Osteocyte (in vitro differentiated cells): Measurements from ENCODE around the gene HSD17B13. TPM values are rescaled to one million over a fixed set of nuclear protein-coding genes. Genes with fewer than 3 reads are reported as not detected.
A peak's percentile ranks its signal among the peaks of the same experiment; 100 is the strongest.

ENCODE experiments used
- DNase-seq: peaks from one replicate; pipeline ENCODE4 v3.0.0; 2021; ENCODE audit warnings: mixed read lengths; ENCODE audit not compliant: unreplicated experiment; ENCODE audit errors: extremely low spot score
- H3K27ac Mint-ChIP-seq: one replicate; pipeline ENCODE4 v1.8.0; 2021; ENCODE audit warnings: mild to moderate bottlenecking, mixed read lengths; ENCODE audit not compliant: unreplicated experiment
- H3K27me3 Mint-ChIP-seq: one replicate; pipeline ENCODE4 v1.8.0; 2021; ENCODE audit warnings: mixed read lengths; ENCODE audit not compliant: unreplicated experiment
- H3K36me3 Mint-ChIP-seq: one replicate; pipeline ENCODE4 v1.8.0; 2021; ENCODE audit warnings: mixed read lengths; ENCODE audit not compliant: unreplicated experiment
- H3K4me1 Mint-ChIP-seq: one replicate; pipeline ENCODE4 v1.8.0; 2021; ENCODE audit warnings: mixed read lengths; ENCODE audit not compliant: unreplicated experiment
- H3K4me3 Mint-ChIP-seq: one replicate; pipeline ENCODE4 v1.8.0; 2021; ENCODE audit warnings: mild to moderate bottlenecking, moderate library complexity, mixed read lengths; ENCODE audit not compliant: unreplicated experiment
- H3K9me3 Mint-ChIP-seq: one replicate; pipeline ENCODE4 v1.8.0; 2021; ENCODE audit warnings: mixed read lengths; ENCODE audit not compliant: unreplicated experiment
- total RNA-seq: library from RNA; stranded (reverse); gene quantifications from 2 replicates; pipeline ENCODE4 v1.2.1, GENCODE V29; 2021
- TF ChIP-seq, protein P1 (sequence below): fragments of 200-600 bp; sonication (generic); IDR thresholded peaks from 2 replicates; pipeline ENCODE4 v1.5.0; 2021; ENCODE audit warnings: antibody characterized with exemption, mild to moderate bottlenecking, moderate library complexity

Gene HSD17B13
- total RNA-seq, 1 donor from 2014 or later = not detected

DNA sequence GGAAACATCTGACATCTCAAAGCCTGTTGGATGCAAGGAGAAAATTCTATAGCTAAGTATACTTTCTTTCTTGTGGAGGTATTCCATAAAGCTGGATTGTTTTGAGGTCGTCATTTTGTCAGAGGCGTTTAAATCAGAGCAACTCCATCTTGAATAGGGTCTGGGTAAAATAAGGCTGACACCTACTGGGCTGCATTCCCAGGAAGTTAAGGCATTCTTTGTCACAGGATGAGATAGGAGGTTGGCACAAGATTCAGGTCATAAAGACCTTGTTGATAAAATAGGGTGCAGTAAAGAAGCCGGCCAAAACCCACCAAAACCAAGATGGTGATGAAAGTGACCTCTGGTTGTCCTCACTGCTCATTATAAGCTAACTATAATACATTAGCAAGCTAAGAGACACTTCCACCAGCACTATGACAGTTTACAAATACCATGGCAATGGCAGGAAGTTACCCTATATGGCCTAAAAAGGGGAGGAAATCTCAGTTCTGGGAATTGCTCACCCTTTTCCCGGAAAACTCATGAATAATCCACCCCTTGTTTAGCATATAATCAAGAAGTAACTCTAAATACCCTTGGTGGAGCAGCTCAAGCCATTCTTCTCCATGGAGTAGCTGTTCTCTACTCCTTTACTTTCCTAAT is 11.9 kb downstream of the HSD17B13 start:
- no peaks in the 10 kb centered on the region for H3K36me3 Mint-ChIP-seq
- no peaks in the 10 kb centered on the region for H3K9me3 Mint-ChIP-seq
- H3K4me1 Mint-ChIP-seq = peaks cover 8% of the 10 kb centered on the region
- H3K27ac Mint-ChIP-seq = no peak overlapping the region
- H3K27me3 Mint-ChIP-seq = no peaks in the 10 kb centered on the region
- H3K4me3 Mint-ChIP-seq = no peak overlapping the region
- TF ChIP-seq, protein P1, sequence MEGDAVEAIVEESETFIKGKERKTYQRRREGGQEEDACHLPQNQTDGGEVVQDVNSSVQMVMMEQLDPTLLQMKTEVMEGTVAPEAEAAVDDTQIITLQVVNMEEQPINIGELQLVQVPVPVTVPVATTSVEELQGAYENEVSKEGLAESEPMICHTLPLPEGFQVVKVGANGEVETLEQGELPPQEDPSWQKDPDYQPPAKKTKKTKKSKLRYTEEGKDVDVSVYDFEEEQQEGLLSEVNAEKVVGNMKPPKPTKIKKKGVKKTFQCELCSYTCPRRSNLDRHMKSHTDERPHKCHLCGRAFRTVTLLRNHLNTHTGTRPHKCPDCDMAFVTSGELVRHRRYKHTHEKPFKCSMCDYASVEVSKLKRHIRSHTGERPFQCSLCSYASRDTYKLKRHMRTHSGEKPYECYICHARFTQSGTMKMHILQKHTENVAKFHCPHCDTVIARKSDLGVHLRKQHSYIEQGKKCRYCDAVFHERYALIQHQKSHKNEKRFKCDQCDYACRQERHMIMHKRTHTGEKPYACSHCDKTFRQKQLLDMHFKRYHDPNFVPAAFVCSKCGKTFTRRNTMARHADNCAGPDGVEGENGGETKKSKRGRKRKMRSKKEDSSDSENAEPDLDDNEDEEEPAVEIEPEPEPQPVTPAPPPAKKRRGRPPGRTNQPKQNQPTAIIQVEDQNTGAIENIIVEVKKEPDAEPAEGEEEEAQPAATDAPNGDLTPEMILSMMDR = no peak
- no peak for DNase-seq

DNA sequence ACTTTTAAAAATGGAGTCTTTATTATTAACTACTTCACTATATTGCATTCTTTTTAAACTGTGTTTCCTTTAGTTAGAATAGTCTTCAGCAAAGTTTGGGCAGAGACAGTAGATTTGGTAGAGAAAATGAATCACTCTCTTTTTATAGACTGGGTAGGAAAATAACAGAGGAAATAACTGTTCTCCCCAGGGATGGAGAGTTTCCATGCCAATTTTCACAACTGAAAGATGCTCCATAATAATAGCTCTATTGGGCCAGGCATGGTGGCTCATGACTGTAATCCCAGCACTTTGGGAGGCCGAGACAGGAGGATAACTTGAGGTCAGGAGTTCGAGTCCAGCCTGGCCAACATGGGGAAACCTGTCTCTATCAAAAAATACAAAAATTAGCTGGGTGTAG is 13.1 kb downstream of the HSD17B13 start:
- Mint-ChIP-seq H3K4me3 (no peak overlapping the region), H3K36me3 (no peaks in the 10 kb centered on the region), H3K27me3 (peaks cover 2% of the 10 kb centered on the region), H3K9me3 (no peaks in the 10 kb centered on the region), H3K27ac (peak overlapping the region; percentile 13), H3K4me1 (peaks cover 11% of the 10 kb centered on the region)
- DNase-seq = no peak
- TF ChIP-seq, protein P1 = no peak

GRCh38 chr4:87306056-87306455 is 16.6 kb downstream of the HSD17B13 start:
- Mint-ChIP-seq H3K27me3 (peaks cover 2% of the 10 kb centered on the region), H3K4me3 (no peak overlapping the region), H3K36me3 (no peaks in the 10 kb centered on the region), H3K9me3 (no peaks in the 10 kb centered on the region), H3K4me1 (peaks cover 22% of the 10 kb centered on the region), H3K27ac (no peak overlapping the region)
- no peak for DNase-seq
- TF ChIP-seq, protein P1 = no peak

- DNase-seq = no peak
- H3K4me3 Mint-ChIP-seq = no peak overlapping the region
- H3K27ac Mint-ChIP-seq = no peak overlapping the region
- no peaks in the 10 kb centered on the region for H3K9me3 Mint-ChIP-seq
- H3K36me3 Mint-ChIP-seq = no peaks in the 10 kb centered on the region
- H3K27me3 Mint-ChIP-seq = peaks cover 2% of the 10 kb centered on the region
- TF ChIP-seq, protein P1 = no peak
- H3K4me1 Mint-ChIP-seq = peaks cover 22% of the 10 kb centered on the region
These were observed 17.1 kb downstream of the HSD17B13 start for GRCh38 chr4:87305562-87305961.

- H3K9me3 Mint-ChIP-seq = no peaks in the 10 kb centered on the region
- peaks cover 22% of the 10 kb centered on the region for H3K4me1 Mint-ChIP-seq
- H3K4me3 Mint-ChIP-seq = no peak overlapping the region
- H3K36me3 Mint-ChIP-seq = no peaks in the 10 kb centered on the region
- H3K27me3 Mint-ChIP-seq = peaks cover 2% of the 10 kb centered on the region
- no peak for DNase-seq
- no peak overlapping the region for H3K27ac Mint-ChIP-seq
- TF ChIP-seq, protein P1 = no peak
These were observed 17.8 kb downstream of the HSD17B13 start for GRCh38 chr4:87304745-87305432.
